Central memory CD8-positive, alpha-beta T cell (primary cell): ENCODE measurements around the gene NXPE3.
"Not testable (repeated sequence)": the region's sequence is repeated elsewhere in the genome, so short reads cannot be mapped to it uniquely, and the experiment has no call there.

Source experiments
- ATAC-seq: fragments of 150-1000 bp; cut with Tn5 transposase; replicated peaks from 2 replicates; pipeline ENCODE4 v1.10.0; 2022; ENCODE audit warnings: mild to moderate bottlenecking, moderate FRiP score, moderate number of reproducible peaks; ENCODE audit not compliant: poor library complexity, severe bottlenecking; ENCODE audit errors: extremely low read depth
- DNase-seq, 2 donors: peaks; one replicate each; pipeline ENCODE4 v3.0.0; 2021; ENCODE audit warnings: low spot score in 2 of 2
- H3K27ac Mint-ChIP-seq: one replicate; pipeline ENCODE4 v1.8.0; 2022; ENCODE audit warnings: low read depth, mild to moderate bottlenecking, moderate library complexity, mixed read lengths
- H3K27me3 Mint-ChIP-seq: one replicate; pipeline ENCODE4 v1.8.0; 2022; ENCODE audit warnings: mixed read lengths
- H3K36me3 Mint-ChIP-seq: one replicate; pipeline ENCODE4 v1.8.0; 2022; ENCODE audit warnings: mild to moderate bottlenecking, moderate library complexity, mixed read lengths; ENCODE audit not compliant: insufficient read depth
- H3K4me1 Mint-ChIP-seq: one replicate; pipeline ENCODE4 v1.8.0; 2022; ENCODE audit warnings: mixed read lengths
- H3K4me3 Mint-ChIP-seq: one replicate; pipeline ENCODE4 v1.8.0; 2022; ENCODE audit warnings: mild to moderate bottlenecking, moderate library complexity, mixed read lengths
- H3K9me3 Mint-ChIP-seq: one replicate; pipeline ENCODE4 v1.8.0; 2022; ENCODE audit warnings: mixed read lengths

NXPE3 gene

DNA sequence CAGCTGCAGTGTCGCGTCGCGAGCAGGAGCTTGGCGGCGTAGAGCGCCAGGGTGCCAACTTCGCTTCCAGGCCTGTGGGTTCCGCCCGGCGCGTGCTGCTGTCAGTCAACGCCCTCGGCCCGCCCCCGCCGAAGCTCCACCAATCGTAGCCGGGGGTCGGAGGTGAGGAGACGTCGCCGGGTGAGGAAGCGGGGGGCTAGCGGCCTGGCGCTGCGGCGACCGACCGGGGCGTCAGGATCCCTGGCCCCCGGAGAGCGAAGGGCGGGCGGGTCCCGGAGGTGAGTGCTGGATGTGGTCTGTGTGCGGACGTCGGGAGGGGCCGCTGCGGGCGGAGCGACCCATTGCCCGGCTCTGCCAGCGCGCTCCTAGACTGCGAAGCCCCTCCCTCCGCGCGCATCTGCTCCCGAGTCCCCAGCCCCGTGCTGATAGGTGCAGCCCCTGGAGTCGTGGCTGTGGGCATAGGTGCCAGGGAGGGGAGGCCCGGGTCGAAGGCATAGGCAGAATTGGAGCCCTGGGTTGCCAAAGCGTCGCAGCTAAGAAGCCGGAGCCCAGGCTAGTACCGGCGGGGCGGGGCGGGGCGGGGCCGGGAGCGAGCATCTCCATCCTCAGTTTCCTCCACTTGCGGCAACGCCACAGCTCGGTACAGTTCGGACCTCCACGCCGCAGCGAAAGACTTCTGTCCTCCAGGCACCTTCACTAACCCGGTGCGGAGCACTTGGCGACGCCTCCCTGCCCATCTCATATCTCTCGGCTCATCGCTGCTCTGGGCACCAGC is at the start of gene NXPE3:
NXPE3 (plus strand) TSS at position 165 of the 775 bp plus-strand sequence. CDS start 6,386 bp downstream, outside the sequence.
- Mint-ChIP-seq H3K9me3 (no peaks in the 10 kb centered on the region), H3K4me1 (peaks cover 46% of the 10 kb centered on the region), H3K36me3 (peaks cover 15% of the 10 kb centered on the region), H3K4me3 (peak within 1 kb of the TSS; percentile 93), H3K27me3 (no peaks in the 10 kb centered on the region), H3K27ac (peak within 1 kb of the TSS; percentile 94)
- DNase-seq, result peak; percentile 88 to 94
- ATAC-seq, result peak; percentile 92

DNA sequence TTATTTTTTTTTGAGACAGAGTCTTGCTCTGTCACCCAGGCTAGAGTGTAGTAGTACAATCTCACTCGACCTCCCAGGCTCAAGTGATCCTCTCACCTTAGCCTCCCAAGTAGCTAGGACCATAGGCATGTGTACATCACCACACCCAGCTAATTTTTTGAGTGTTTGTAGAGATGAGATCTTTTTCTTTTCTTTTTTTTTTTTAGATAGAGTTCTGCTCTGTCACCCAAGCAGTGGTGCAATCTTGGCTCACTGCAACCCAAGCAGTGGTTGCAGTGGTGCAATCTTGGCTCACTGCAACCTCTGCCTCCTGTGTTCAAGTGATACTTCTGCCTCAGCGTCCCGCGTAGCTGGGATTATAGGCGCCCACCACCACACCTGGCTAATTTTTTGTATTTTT is 49.4 kb upstream of the NXPE3 start:
- H3K27me3 Mint-ChIP-seq, result no peaks in the 10 kb centered on the region
- H3K36me3 Mint-ChIP-seq, result peaks cover 61% of the 10 kb centered on the region
- no peak overlapping the region for H3K4me3 Mint-ChIP-seq
- DNase-seq (no peak), ATAC-seq (no peak)
- no peak overlapping the region for H3K27ac Mint-ChIP-seq
- H3K9me3 Mint-ChIP-seq, result no peaks in the 10 kb centered on the region
- peaks cover 7% of the 10 kb centered on the region for H3K4me1 Mint-ChIP-seq

GRCh38 chr3:101730839-101731238 is 48.2 kb upstream of the NXPE3 start:
- ATAC-seq, result no peak
- no peak overlapping the region for H3K4me3 Mint-ChIP-seq
- DNase-seq, result no peak
- no peaks in the 10 kb centered on the region for H3K27me3 Mint-ChIP-seq
- no peaks in the 10 kb centered on the region for H3K9me3 Mint-ChIP-seq
- peaks cover 18% of the 10 kb centered on the region for H3K4me1 Mint-ChIP-seq
- no peak overlapping the region for H3K27ac Mint-ChIP-seq
- peaks cover 64% of the 10 kb centered on the region for H3K36me3 Mint-ChIP-seq

- H3K36me3 Mint-ChIP-seq, result peaks cover 70% of the 10 kb centered on the region
These were observed 46.8 kb upstream of the NXPE3 start for GRCh38 chr3:101732240-101732641.

GRCh38 chr3:101735833-101736232 is 43.2 kb upstream of the NXPE3 start:
- no peaks in the 10 kb centered on the region for H3K9me3 Mint-ChIP-seq
- H3K27ac Mint-ChIP-seq, result peak overlapping the region; percentile 85
- H3K27me3 Mint-ChIP-seq, result no peaks in the 10 kb centered on the region
- peaks cover 39% of the 10 kb centered on the region for H3K4me1 Mint-ChIP-seq
- DNase-seq (peak in 1 of 2 donors; percentile 25), ATAC-seq (peak; percentile 90)
- peak overlapping the region; percentile 27 for H3K4me3 Mint-ChIP-seq
- peaks cover 42% of the 10 kb centered on the region for H3K36me3 Mint-ChIP-seq

More at GRCh38 chr3:101732240-101732641, 46.8 kb upstream of the NXPE3 start:
- no peak for DNase-seq
- Mint-ChIP-seq H3K4me3 (no peak overlapping the region), H3K27me3 (no peaks in the 10 kb centered on the region), H3K9me3 (no peaks in the 10 kb centered on the region), H3K27ac (no peak overlapping the region), H3K4me1 (peaks cover 28% of the 10 kb centered on the region)
- ATAC-seq, result no peak

- H3K4me3 Mint-ChIP-seq, DNase-seq, ATAC-seq, H3K9me3 Mint-ChIP-seq, H3K36me3 Mint-ChIP-seq, H3K27ac Mint-ChIP-seq, H3K27me3 Mint-ChIP-seq: not testable (repeated sequence)
- peaks cover 13% of the 10 kb centered on the region for H3K4me1 Mint-ChIP-seq
These were observed 37.1 kb upstream of the NXPE3 start for GRCh38 chr3:101741914-101742313.

DNA sequence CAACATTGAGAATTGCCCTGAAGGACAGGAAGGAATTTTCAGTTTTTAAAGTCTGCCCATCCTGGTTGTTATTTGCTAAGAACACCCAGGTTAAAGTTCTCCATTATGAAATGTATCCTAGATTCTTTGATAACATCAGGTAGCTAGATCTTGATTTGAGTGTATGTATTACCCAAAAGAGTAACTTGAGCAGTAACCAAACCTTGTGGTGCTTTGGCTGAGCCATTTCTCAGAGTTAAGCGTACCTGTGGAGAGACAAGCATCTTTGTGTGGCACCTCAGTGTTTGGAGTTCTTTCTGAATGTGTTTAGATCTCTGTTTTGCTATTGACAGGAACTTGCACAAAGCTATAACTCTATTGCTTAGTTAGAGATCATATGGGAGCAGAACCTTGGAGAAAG is 34.2 kb upstream of the NXPE3 start:
- H3K27ac Mint-ChIP-seq, result no peak overlapping the region
- no peak for ATAC-seq
- DNase-seq, result no peak
- peaks cover 2% of the 10 kb centered on the region for H3K36me3 Mint-ChIP-seq
- no peaks in the 10 kb centered on the region for H3K4me1 Mint-ChIP-seq
- no peak overlapping the region for H3K4me3 Mint-ChIP-seq
- no peaks in the 10 kb centered on the region for H3K27me3 Mint-ChIP-seq
- no peaks in the 10 kb centered on the region for H3K9me3 Mint-ChIP-seq

GRCh38 chr3:101745934-101746333 is 33.1 kb upstream of the NXPE3 start:
- not testable (repeated sequence) for H3K36me3 Mint-ChIP-seq

DNA sequence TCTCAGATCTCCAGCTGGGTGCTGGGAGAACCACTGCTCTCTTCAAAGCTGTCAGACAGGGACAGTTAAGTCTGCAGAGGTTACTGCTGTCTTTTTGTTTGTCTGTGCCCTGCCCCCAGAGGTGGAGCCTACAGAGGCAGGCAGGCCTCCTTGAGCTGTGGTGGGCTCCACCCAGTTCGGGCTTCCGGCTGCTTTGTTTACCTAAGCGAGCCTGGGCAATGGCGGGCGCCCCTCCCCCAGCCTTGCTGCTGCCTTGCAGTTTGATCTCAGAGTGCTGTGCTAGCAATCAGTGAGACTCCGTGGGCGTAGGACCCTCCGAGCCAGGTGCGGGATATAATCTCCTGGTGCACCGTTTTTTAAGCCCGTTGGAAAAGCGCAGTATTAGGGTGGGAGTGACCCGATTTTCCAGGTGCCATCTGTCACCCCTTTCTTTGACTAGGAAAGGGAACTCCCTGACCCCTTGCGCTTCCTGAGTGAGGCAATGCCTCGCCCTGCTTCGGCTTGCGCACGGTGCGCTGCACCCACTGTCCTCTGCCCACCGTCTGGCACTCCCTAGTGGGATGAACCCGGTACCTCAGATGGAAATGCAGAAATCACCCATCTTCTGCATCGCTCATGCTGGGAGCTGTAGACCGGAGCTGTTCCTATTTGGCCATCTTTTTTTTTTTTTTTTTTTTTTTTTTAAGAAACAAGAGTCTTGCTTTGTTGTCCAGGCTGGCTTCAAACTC is 25.5 kb upstream of the NXPE3 start:
- Mint-ChIP-seq H3K4me1 (peaks cover 38% of the 10 kb centered on the region), H3K27ac (peak overlapping the region; percentile 77), H3K36me3 (peaks cover 20% of the 10 kb centered on the region), H3K4me3 (peak overlapping the region; percentile 16)
- ATAC-seq, H3K27me3 Mint-ChIP-seq, H3K9me3 Mint-ChIP-seq: not testable (repeated sequence)
- peak in 1 of 2 donors; percentile 46 for DNase-seq

More at GRCh38 chr3:101745934-101746333, 33.1 kb upstream of the NXPE3 start:
- H3K4me3 Mint-ChIP-seq, H3K4me1 Mint-ChIP-seq, H3K9me3 Mint-ChIP-seq, DNase-seq, H3K27ac Mint-ChIP-seq, H3K27me3 Mint-ChIP-seq, ATAC-seq: not testable (repeated sequence)

DNA sequence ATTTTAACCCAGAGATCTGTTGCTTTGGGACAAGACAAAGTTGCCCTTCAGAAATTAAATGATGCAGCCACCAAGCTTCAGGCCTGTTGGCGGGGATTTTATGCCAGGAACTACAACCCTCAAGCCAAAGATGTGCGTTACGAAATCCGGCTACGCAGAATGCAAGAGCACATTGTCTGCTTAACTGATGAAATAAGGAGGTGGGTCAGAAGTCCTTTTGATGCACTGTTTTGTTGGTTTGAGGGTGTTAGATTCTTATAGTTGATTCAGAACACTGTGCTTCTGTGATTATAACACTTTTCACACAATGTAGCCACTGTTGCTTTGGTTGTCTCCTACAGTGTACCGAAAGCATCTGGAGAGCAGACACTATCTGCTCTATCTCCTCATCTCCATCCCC is 20.8 kb upstream of the NXPE3 start:
- Mint-ChIP-seq H3K27ac (peak overlapping the region; percentile 76), H3K4me1 (peaks cover 51% of the 10 kb centered on the region), H3K4me3 (peak overlapping the region; percentile 12), H3K36me3 (peaks cover 18% of the 10 kb centered on the region), H3K27me3 (no peaks in the 10 kb centered on the region), H3K9me3 (no peaks in the 10 kb centered on the region)
- DNase-seq (peak in 1 of 2 donors; percentile 12), ATAC-seq (peak; percentile 94)

GRCh38 chr3:101762041-101762646 is 16.9 kb upstream of the NXPE3 start:
- Mint-ChIP-seq H3K4me1 (peaks cover 38% of the 10 kb centered on the region), H3K4me3 (no peak overlapping the region), H3K27ac (no peak overlapping the region), H3K27me3 (no peaks in the 10 kb centered on the region), H3K36me3 (peaks cover 17% of the 10 kb centered on the region), H3K9me3 (no peaks in the 10 kb centered on the region)
- DNase-seq, result no peak
- no peak for ATAC-seq

- DNase-seq, H3K36me3 Mint-ChIP-seq, H3K9me3 Mint-ChIP-seq, ATAC-seq, H3K27me3 Mint-ChIP-seq: not testable (repeated sequence)
- Mint-ChIP-seq H3K4me1 (peaks cover 36% of the 10 kb centered on the region), H3K4me3 (peak overlapping the region; percentile 13), H3K27ac (peak overlapping the region; percentile 94)
These were observed 1.2 kb upstream of the NXPE3 start for GRCh38 chr3:101777745-101778281.
